ENCODE measurements around the gene SEMA4B.
A peak's percentile ranks its signal among the peaks of the same experiment; 100 is the strongest.

Gene SEMA4B

DNA sequence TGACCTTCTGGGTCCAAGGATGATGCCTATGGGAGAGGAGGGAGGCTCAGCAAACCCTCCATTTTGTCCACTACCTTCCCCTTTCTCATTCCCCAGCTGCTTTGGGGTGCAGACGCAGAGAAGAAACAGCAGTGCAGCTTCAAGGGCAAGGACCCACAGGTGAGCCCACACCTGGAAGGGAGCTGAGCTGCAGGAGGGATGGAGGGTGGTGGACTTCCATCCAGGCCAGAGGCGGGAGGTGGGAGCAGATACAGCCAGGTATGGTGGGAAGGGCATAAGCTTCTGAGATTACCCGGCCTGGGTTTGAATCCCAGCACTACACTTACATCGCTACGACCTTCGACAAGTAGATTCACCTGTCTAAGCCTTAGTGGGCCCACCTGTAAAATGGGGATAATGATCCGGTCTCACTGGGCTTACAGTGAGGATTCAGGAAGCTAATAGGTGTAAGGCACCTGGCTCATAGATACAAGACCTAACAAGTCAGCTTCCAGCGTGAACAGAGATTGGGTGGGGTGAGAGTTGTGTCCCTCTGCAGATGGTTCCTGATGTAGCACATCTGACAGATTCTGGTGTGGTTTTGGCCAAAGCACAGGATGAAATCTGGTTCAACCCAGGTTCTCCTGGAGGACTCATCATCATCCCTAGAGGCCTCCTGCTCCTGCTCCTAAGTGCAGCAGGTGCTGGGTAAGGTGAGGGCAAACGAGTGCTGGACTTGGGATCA, 16.7 kb downstream of the SEMA4B start:
- no peaks in the 10 kb centered on the region for H3K27me3 ChIP-seq (ENCODE audit: control insufficient read depth, low read length)
- H3K9me2 ChIP-seq (replicated peaks; ENCODE audit: control insufficient read depth, low read length) = no peaks in the 10 kb centered on the region
- peaks cover 55% of the 10 kb centered on the region for H3K4me1 ChIP-seq (ENCODE audit: control insufficient read depth, low read length)
- no peaks in the 10 kb centered on the region for H3K79me2 ChIP-seq (ENCODE audit: control insufficient read depth, low read length)
- no peak for TF ChIP-seq EZH2phosphoT487 (IDR thresholded peaks at IDR 0.05; ENCODE audit: borderline replicate concordance, low read length)
- TF ChIP-seq, protein P1, sequence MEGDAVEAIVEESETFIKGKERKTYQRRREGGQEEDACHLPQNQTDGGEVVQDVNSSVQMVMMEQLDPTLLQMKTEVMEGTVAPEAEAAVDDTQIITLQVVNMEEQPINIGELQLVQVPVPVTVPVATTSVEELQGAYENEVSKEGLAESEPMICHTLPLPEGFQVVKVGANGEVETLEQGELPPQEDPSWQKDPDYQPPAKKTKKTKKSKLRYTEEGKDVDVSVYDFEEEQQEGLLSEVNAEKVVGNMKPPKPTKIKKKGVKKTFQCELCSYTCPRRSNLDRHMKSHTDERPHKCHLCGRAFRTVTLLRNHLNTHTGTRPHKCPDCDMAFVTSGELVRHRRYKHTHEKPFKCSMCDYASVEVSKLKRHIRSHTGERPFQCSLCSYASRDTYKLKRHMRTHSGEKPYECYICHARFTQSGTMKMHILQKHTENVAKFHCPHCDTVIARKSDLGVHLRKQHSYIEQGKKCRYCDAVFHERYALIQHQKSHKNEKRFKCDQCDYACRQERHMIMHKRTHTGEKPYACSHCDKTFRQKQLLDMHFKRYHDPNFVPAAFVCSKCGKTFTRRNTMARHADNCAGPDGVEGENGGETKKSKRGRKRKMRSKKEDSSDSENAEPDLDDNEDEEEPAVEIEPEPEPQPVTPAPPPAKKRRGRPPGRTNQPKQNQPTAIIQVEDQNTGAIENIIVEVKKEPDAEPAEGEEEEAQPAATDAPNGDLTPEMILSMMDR (IDR thresholded peaks at IDR 0.05; ENCODE audit: low read depth, low read length, poor library complexity, severe bottlenecking) = no peak
- H3K36me3 ChIP-seq (ENCODE audit: control insufficient read depth, low read length) = 0 out of 2 replicates have a peak, but pooled peaks cover 2% of the 10 kb centered on the region
- H3K27ac ChIP-seq (ENCODE audit: low read depth, low read length) = no peak overlapping the region
- H3F3A ChIP-seq (ENCODE audit: control insufficient read depth, insufficient read depth) = no peaks in the 10 kb centered on the region; the same call in 1 of the 2 replicates
- H3K4me3 ChIP-seq (ENCODE audit: low read length) = no peak overlapping the region
- no peaks in the 10 kb centered on the region for H3K9me3 ChIP-seq (ENCODE audit: control insufficient read depth, insufficient read depth, low read length)
- no peaks in the 10 kb centered on the region for H4K20me1 ChIP-seq (ENCODE audit: control insufficient read depth, insufficient read depth, low read depth, low read length)
- H3K4me2 ChIP-seq (ENCODE audit: low read length) = no peak overlapping the region

DNA sequence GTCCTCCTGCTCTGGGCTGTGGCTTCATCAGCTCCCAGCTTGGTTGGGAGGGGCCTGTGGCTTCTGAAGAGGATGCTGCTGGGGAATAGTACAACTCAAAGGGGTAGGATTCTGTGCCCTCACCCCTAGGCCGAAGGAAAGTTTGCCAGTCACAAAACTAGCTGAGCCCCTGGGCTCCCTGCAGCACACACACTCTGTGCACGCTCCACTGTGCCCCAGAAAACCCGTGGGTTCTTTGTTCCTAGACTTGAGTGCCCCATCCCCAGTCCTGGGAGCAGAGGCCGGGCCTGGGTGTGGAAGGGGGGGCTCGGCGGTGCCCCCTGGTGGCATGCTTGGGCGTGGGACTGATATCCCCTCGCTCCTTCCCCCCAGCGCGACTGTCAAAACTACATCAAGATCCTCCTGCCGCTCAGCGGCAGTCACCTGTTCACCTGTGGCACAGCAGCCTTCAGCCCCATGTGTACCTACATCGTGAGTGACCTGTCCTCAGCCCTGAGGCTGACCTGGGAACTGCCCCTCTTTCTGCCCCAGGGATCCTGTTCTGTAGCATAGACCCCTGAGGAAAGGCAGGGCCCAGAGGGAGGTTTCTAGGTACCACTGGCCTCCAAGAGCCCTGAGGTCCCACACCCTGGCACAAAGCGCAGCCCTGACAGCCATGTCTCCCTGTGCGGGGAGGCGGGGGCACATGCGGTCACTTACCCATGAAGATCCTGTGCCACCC, 18.5 kb downstream of the SEMA4B start:
- Histone ChIP-seq H3F3A (ENCODE audit: control insufficient read depth, insufficient read depth) (no peaks in the 10 kb centered on the region; the same call in 1 of the 2 replicates), H4K20me1 (ENCODE audit: control insufficient read depth, insufficient read depth, low read depth, low read length) (no peaks in the 10 kb centered on the region), H3K9me2 (replicated peaks; ENCODE audit: control insufficient read depth, low read length) (no peaks in the 10 kb centered on the region), H3K27me3 (ENCODE audit: control insufficient read depth, low read length) (no peaks in the 10 kb centered on the region), H3K4me3 (ENCODE audit: low read length) (no peak overlapping the region), H3K4me2 (ENCODE audit: low read length) (no peak overlapping the region), H3K27ac (ENCODE audit: low read depth, low read length) (no peak overlapping the region), H3K36me3 (ENCODE audit: control insufficient read depth, low read length) (0 out of 2 replicates have a peak, but pooled peaks cover 2% of the 10 kb centered on the region), H3K4me1 (ENCODE audit: control insufficient read depth, low read length) (peaks cover 42% of the 10 kb centered on the region), H3K79me2 (ENCODE audit: control insufficient read depth, low read length) (no peaks in the 10 kb centered on the region), H3K9me3 (ENCODE audit: control insufficient read depth, insufficient read depth, low read length) (no peaks in the 10 kb centered on the region)
- TF ChIP-seq, protein P1 (IDR thresholded peaks at IDR 0.05; ENCODE audit: low read depth, low read length, poor library complexity, severe bottlenecking) = peak; percentile 90
- no peak for TF ChIP-seq EZH2phosphoT487 (IDR thresholded peaks at IDR 0.05; ENCODE audit: borderline replicate concordance, low read length)

DNA sequence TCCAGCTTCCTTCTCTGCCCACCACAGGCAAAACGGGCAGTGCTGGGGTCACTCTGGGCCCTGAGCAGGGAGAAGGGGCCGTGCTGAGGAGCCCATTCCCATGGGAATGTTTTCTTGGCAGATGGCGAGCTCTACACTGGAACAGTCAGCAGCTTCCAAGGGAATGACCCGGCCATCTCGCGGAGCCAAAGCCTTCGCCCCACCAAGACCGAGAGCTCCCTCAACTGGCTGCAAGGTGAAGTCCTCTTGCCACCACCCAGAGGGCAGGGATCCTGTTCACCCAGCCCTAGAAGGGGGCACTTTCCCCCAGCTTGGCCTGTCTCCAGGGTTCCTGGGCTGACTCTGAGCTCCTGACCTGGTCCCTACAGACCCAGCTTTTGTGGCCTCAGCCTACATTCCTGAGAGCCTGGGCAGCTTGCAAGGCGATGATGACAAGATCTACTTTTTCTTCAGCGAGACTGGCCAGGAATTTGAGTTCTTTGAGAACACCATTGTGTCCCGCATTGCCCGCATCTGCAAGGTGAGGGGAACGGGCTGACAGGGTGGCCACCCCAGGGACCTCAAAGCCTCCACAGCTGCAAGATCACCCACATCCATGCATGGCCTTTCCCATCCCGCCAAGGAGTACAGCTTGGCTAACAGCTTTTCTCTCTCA, 20.2 kb downstream of the SEMA4B start:
- Histone ChIP-seq H4K20me1 (ENCODE audit: control insufficient read depth, insufficient read depth, low read depth, low read length) (no peaks in the 10 kb centered on the region), H3K36me3 (ENCODE audit: control insufficient read depth, low read length) (peaks cover 4% of the 10 kb centered on the region; the same call in 1 of the 2 replicates), H3F3A (ENCODE audit: control insufficient read depth, insufficient read depth) (no peaks in the 10 kb centered on the region), H3K4me3 (ENCODE audit: low read length) (no peak overlapping the region), H3K79me2 (ENCODE audit: control insufficient read depth, low read length) (no peaks in the 10 kb centered on the region), H3K4me2 (ENCODE audit: low read length) (0 out of 2 replicates have a peak overlapping the region, but pooled peaks have one; percentile 36), H3K27me3 (ENCODE audit: control insufficient read depth, low read length) (no peaks in the 10 kb centered on the region), H3K4me1 (ENCODE audit: control insufficient read depth, low read length) (peaks cover 26% of the 10 kb centered on the region), H3K27ac (ENCODE audit: low read depth, low read length) (no peak overlapping the region), H3K9me3 (ENCODE audit: control insufficient read depth, insufficient read depth, low read length) (no peaks in the 10 kb centered on the region), H3K9me2 (replicated peaks; ENCODE audit: control insufficient read depth, low read length) (no peaks in the 10 kb centered on the region)
- TF ChIP-seq, protein P1 (IDR thresholded peaks at IDR 0.05; ENCODE audit: low read depth, low read length, poor library complexity, severe bottlenecking) = peak; percentile 69
- no peak for TF ChIP-seq EZH2phosphoT487 (IDR thresholded peaks at IDR 0.05; ENCODE audit: borderline replicate concordance, low read length)
